A549 (cell line): Measurements from ENCODE around the gene SET. TPM values are rescaled to one million over a fixed set of nuclear protein-coding genes. Genes with fewer than 3 reads are reported as not detected.

Experiments
- ATAC-seq, 2 experiments: fragments of 200-7000 bp in 1 of 2; fragments of >200 bp in 1 of 2; cut with Nextera tagmentation in 1 of 2; cut with Tn5 transposase in 1 of 2; 3 replicates each; pipeline versions ENCODE4 v1.8.0 to v1.9.1; 2018 to 2020; ENCODE audit warnings: mild to moderate bottlenecking in 1 of 2, moderate library complexity in 1 of 2
- CTCF ChIA-PET: fragments of 300-600 bp; sonication (Branson Sonifier 250); formaldehyde crosslinking; extraction: SDS; loops from one replicate; lab custom pipeline; 2021; ENCODE audit warnings: antibody characterized with exemption, inconsistent platforms; lab: Yijun Ruan, JAX
- POLR2A ChIA-PET: fragments of 350-600 bp; formaldehyde crosslinking; extraction: SDS; loops from one replicate; lab custom pipeline; 2021; ENCODE audit warnings: antibody characterized with exemption, inconsistent platforms; lab: Yijun Ruan, JAX
- DNase-seq, 2 experiments: peaks; one replicate each; pipeline versions ENCODE4 v3.0.0 to v3.0.0-alpha.2; 2011 to 2016; ENCODE audit warnings: low read depth in 1 of 2, low spot score in 1 of 2
- FAIRE-seq: peaks from 2 replicates; lab custom pipeline; 2011; peaks lifted over from hg19 to GRCh38; lab: Jason Lieb, UNC
- H3K27ac ChIP-seq, 2 experiments: fragments of >200 bp; sonication (Bioruptor Twin); formaldehyde crosslinking; 3 replicates each; pipeline ENCODE4 v1.5.1; 2016 to 2017
- H3K4me1 ChIP-seq: fragments of >200 bp; sonication (Bioruptor Twin); formaldehyde crosslinking; 3 replicates; pipeline ENCODE4 v1.6.1; 2016
- H3K4me2 ChIP-seq: fragments of >200 bp; sonication (Bioruptor Twin); formaldehyde crosslinking; 3 replicates; pipeline ENCODE4 v1.6.1; 2016
- H3K4me3 ChIP-seq: fragments of >200 bp; sonication (Bioruptor Twin); formaldehyde crosslinking; 3 replicates; pipeline ENCODE4 v1.5.1; 2016
- H3K9me3 ChIP-seq: fragments of >200 bp; sonication (Bioruptor Twin); formaldehyde crosslinking; 3 replicates; pipeline ENCODE4 v1.6.1; 2016
- ATOH8 ChIP-seq: fragments of 250-450 bp; sonication (Bioruptor Pico); IDR thresholded peaks from 2 replicates; pipeline ENCODE4 v1.5.0; 2020; ENCODE audit warnings: low read depth, mild to moderate bottlenecking, moderate library complexity
- CBX2 ChIP-seq: fragments of 200-600 bp; sonication (generic); IDR thresholded peaks from 2 replicates; pipeline ENCODE4 v1.6.1; 2016; ENCODE audit warnings: low read depth, mild to moderate bottlenecking, borderline replicate concordance
- E2F6 ChIP-seq: IDR thresholded peaks from 2 replicates; pipeline ENCODE4 v1.6.1; 2012; ENCODE audit warnings: low read depth, borderline replicate concordance
- EHMT2 ChIP-seq: fragments of 200-600 bp; sonication (generic); IDR thresholded peaks from 2 replicates; pipeline ENCODE4 v1.6.1; 2016; ENCODE audit warnings: antibody characterized with exemption, low read depth, mild to moderate bottlenecking, moderate library complexity
- ELK1 ChIP-seq: fragments of 150-350 bp; IDR thresholded peaks from 2 replicates; pipeline ENCODE4 v1.6.1; 2014; ENCODE audit warnings: low read depth, mild to moderate bottlenecking, low read length
- FOSB ChIP-seq: fragments of 250-450 bp; sonication (Bioruptor Pico); IDR thresholded peaks from 2 replicates; pipeline ENCODE4 v1.5.0; 2020; ENCODE audit warnings: mild to moderate bottlenecking, moderate library complexity
- HDAC2 ChIP-seq: fragments of 200-600 bp; sonication (generic); IDR thresholded peaks from 2 replicates; pipeline ENCODE4 v1.6.1; 2016
- HES2 ChIP-seq: fragments of >200 bp; sonication (Bioruptor Twin); formaldehyde crosslinking; IDR thresholded peaks from 2 replicates; pipeline ENCODE4 v1.6.1; 2016
- HOXB5 ChIP-seq: fragments of 250-450 bp; sonication (Bioruptor Pico); IDR thresholded peaks from 2 replicates; pipeline ENCODE4 v1.5.0; 2020; ENCODE audit warnings: mild to moderate bottlenecking, moderate library complexity
- JUNB ChIP-seq: fragments of >200 bp; sonication (Bioruptor Twin); formaldehyde crosslinking; IDR thresholded peaks from 2 replicates; pipeline ENCODE4 v1.6.1; 2016
- KDM1A ChIP-seq: fragments of 200-600 bp; sonication (generic); IDR thresholded peaks from 2 replicates; pipeline ENCODE4 v1.6.1; 2016; ENCODE audit warnings: low read depth, mild to moderate bottlenecking
- MAFK ChIP-seq: fragments of 450-650 bp; IDR thresholded peaks from 2 replicates; pipeline ENCODE4 v1.6.1; 2014; ENCODE audit not compliant: partially characterized antibody
- MAX ChIP-seq: IDR thresholded peaks from 2 replicates; pipeline ENCODE4 v1.6.1; 2012
- PBX3 ChIP-seq: IDR thresholded peaks from 2 replicates; pipeline ENCODE4 v1.6.1; 2012
- POLR2AphosphoS2 ChIP-seq: conservative IDR thresholded peaks from 2 replicates; pipeline ENCODE4 v1.6.1; 2012; ENCODE audit warnings: low read length, improper control_type of control experiment, inconsistent platforms
- RARB ChIP-seq: fragments of 250-450 bp; sonication (Bioruptor Pico); IDR thresholded peaks from 2 replicates; pipeline ENCODE4 v1.8.0; 2021; ENCODE audit warnings: mild to moderate bottlenecking, moderate library complexity
- RNF2 ChIP-seq: fragments of 200-600 bp; sonication (generic); IDR thresholded peaks from 2 replicates; pipeline ENCODE4 v1.6.1; 2016; ENCODE audit warnings: low read depth, mild to moderate bottlenecking, antibody characterized with exemption, moderate library complexity, borderline replicate concordance
- ZC3H11A ChIP-seq: fragments of 450-650 bp; IDR thresholded peaks from 2 replicates; pipeline ENCODE4 v1.6.1; 2014; ENCODE audit warnings: antibody characterized with exemption, mild to moderate bottlenecking
- ZFP36 ChIP-seq: fragments of 450-650 bp; IDR thresholded peaks from 2 replicates; pipeline ENCODE4 v1.6.1; 2014; ENCODE audit warnings: borderline replicate concordance; ENCODE audit not compliant: partially characterized antibody
- whole genome bisulfite sequencing: methylation state at CpG from one replicate; pipeline ENCODE4 v1.1.6; 2017; ENCODE audit errors: missing lambda C conversion rate; 5-methylcytosine and 5-hydroxymethylcytosine counted together
- polyA plus RNA-seq, 4 experiments: library from polyadenylated mRNA; depleted of rRNA in 3 of 4; stranded (reverse); fragments of >200 nt; fragmentation: RNase III in 1 of 4; extraction: RNeasy Plus Mini Kit Qiagen cat#74134 plus additional on column Dnase treatment in 1 of 4; gene quantifications; 2 replicates in 3 of 4; 3 replicates in 1 of 4; pipeline ENCODE4 v1.2.3, GENCODE V29; 2011 to 2017

Gene SET
- polyA plus RNA-seq, 2 of the 4 experiments (the other 2 are of a cell fraction), result 518 to 538 TPM

- no peak for TF ChIP-seq PBX3
- no peak for TF ChIP-seq ZC3H11A
- TF ChIP-seq HES2, result no peak
- TF ChIP-seq MAFK, result no peak
- no peak for TF ChIP-seq ATOH8 (CRISPR knock-in tag)
- TF ChIP-seq KDM1A, result no peak
- TF ChIP-seq E2F6, result no peak
- no peak for TF ChIP-seq HDAC2
- TF ChIP-seq EHMT2, result no peak
- no peak for TF ChIP-seq ZFP36
- TF ChIP-seq ELK1, result no peak
- TF ChIP-seq FOSB (CRISPR knock-in tag), result no peak
- TF ChIP-seq CBX2, result no peak
- TF ChIP-seq RNF2, result no peak
- TF ChIP-seq JUNB, result no peak
- H3K9me3 ChIP-seq, result no peaks in the 10 kb centered on the region
- POLR2A ChIA-PET, result no interaction called here
- no peak for FAIRE-seq
- no peak overlapping the region for H3K4me2 ChIP-seq
- CTCF ChIA-PET, result interaction anchor here (0.7 to 7.5 kb wide), 5 partner anchors 10 to 89 kb away, joined by 3 to 44 read pairs (median 4); partner anchors contain the start of genes PKN3 and ZDHHC12
- 95% methylated on average over 17 of the region's 19 CpGs for WGBS
- H3K4me3 ChIP-seq, result no peak overlapping the region
- H3K4me1 ChIP-seq, result no peaks in the 10 kb centered on the region
- no peak overlapping the region for H3K27ac ChIP-seq
- ATAC-seq, result peak; percentile 15 to 24; a peak in 2 of 6 replicates
- DNase-seq, result no peak
Observed at GRCh38 chr9:128713941-128714573, 25.0 kb downstream of the SET start.

- Histone ChIP-seq H3K4me1 (no peaks in the 10 kb centered on the region), H3K4me2 (no peak overlapping the region), H3K27ac (no peak overlapping the region), H3K4me3 (no peak overlapping the region), H3K9me3 (no peaks in the 10 kb centered on the region)
- 84% methylated on average over 19 of the region's 24 CpGs for WGBS
- no peak for TF ChIP-seq FOSB (CRISPR knock-in tag)
- TF ChIP-seq RARB (CRISPR knock-in tag), result no peak
- TF ChIP-seq RNF2, result no peak
- TF ChIP-seq HOXB5 (CRISPR knock-in tag), result no peak
- TF ChIP-seq POLR2AphosphoS2, result no peak
- TF ChIP-seq MAX, result no peak
- no peak for TF ChIP-seq PBX3
- no peak for TF ChIP-seq ZC3H11A
- ChIA-PET POLR2A (no interaction called here), CTCF (interaction anchor here (0.7 to 7.5 kb wide), 6 partner anchors 10 to 88 kb away, joined by 3 to 44 read pairs (median 4); partner anchors contain the start of genes PKN3 and ZDHHC12)
- DNase-seq (no peak), FAIRE-seq (no peak), ATAC-seq (peak; percentile 11 to 32; a peak in 4 of 6 replicates)
Observed at GRCh38 chr9:128714586-128715435, 25.8 kb downstream of the SET start.
